Ramos (cell line): Measurements from ENCODE around the gene LCN12.

Source experiments
- in situ Hi-C: fragments of 300-500 bp; cut with MboI; formaldehyde crosslinking; loops from one replicate; pipeline ENCODE4 v1.14.3; 2022; ENCODE audit warnings: low sequenced_read_pairs; ENCODE audit not compliant: unreplicated experiment

The LCN12 gene

DNA sequence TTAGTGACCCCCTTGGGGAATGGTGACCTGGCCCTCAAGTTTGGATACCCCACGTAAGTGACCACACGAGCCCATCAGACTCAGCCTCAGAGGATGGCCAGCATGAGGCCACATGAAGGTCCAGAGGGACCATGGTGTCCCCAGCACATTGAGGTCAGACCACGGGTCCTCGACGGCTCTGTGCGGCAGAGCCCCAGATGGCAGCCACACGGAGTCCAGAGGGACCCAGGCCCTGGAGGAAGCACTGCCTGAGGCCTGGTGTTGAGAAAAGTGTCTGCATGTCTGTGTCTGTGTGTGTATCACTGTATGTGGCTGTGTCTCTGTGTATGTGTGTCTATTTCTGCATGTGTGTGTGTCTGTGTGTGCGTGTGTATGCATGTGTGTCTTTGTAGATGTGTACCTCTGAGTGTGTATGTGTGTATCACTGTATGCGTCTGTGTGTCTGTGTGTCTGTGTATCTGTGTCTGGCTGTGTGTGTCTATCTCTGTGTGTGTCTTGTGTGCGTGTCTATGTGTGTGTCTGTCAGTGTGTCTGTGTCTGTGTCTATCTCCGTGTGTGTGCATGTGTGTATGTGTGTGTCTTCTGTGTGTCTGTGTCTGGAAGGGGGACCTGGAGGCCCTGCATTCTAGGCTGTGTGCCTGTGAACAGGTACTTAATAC is 31.7 kb downstream of the LCN12 start:
- in situ Hi-C loops = no loop called here

DNA sequence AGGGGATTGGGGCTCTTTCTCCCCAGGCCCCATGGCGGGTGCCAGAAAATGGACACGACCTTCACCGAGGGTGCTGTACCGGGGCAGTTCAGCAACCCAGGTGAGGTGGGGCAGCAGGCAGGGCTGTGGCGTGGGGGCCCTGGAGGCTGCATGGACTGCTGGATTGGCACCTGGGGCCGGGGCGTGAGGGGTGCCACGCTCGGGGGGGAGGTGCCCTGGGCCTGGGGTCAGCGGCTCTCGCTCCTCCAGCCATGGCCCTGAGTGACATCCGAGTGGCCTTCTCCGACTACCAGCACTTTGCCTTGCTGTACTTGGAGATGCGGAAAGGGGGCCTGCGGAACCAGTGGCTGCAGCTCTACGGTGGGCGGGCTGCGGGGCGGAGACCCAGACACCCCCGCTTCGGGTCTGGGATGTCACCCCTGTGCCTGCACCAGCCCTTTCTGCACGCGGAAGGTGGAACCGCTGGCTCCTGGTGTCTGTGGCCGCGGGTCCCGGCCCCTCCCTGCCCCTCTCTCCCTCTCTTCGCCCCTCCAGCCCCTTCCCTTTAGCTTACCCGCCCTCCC is 32.5 kb downstream of the LCN12 start:
- in situ Hi-C loops = no loop called here

DNA sequence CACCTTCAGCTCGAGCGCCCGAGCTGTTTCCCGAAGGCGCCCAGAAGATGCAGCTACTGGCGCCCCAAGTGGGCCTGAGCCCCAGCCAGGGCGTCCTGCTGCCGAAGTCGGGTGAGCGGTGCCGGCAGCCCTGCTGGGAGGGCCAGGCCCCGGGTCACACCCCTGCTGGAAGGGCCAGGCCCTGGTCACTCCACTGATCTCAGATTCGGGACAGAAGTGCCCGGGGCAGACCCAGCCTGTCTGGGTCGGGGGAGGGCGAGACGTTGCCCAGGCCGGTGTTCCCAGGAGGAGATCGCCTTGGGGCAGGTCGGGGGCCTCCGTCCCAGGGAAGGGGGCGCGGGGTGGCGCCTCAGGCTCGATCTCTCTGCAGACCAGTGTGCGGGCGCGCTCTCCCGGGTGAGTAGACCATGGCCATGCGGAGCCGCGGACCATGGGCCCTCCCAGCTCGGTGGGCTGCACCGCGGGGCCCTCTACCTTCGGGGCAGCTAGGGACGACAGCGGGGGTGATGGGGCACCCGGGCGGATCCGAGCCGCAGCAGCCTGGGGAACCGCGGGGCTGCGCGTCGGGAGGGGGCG is 33.0 kb downstream of the LCN12 start:
- in situ Hi-C loops = no loop called here

DNA sequence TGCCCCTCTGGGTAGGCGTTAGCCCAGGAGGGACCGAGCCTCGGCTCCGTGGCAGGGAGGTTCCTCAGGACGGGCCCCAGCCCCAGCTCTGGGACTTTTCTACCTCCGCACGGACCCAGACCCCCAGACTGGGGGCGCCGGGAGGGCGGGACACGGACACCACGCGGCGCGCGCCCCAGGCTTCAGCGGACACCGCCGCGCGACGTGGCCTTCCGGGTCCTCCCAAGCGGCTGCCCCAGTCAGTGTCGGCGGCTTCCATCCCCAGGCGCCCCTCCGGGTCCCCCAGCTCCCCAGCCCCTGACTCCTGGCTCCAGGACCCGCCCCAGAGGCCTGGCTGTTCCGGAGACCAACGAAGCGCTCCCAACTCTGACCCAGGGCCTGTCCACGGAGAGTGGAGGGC is 33.8 kb downstream of the LCN12 start:
- in situ Hi-C loops = no loop called here

DNA sequence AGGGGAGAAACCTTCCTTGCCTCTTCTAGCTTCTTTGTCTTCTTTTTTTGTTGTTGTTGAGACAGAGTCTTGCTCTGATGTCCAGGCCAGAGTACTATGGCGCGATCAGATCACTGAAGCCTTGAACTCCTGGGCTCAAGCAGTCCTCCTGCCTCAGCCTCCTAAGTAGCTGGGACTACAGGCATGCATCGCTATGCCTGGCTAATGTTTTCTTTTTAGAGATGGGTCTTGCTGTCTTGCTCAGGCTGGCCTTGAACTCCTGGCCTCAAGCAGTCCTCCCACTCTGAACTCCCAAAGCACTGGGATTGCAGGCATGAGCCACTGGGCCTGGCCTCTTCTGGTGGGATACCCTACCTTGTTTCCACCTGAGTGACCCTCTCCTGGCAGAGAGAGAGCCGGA is 36.8 kb downstream of the LCN12 start:
- in situ Hi-C loops = no loop called here

DNA sequence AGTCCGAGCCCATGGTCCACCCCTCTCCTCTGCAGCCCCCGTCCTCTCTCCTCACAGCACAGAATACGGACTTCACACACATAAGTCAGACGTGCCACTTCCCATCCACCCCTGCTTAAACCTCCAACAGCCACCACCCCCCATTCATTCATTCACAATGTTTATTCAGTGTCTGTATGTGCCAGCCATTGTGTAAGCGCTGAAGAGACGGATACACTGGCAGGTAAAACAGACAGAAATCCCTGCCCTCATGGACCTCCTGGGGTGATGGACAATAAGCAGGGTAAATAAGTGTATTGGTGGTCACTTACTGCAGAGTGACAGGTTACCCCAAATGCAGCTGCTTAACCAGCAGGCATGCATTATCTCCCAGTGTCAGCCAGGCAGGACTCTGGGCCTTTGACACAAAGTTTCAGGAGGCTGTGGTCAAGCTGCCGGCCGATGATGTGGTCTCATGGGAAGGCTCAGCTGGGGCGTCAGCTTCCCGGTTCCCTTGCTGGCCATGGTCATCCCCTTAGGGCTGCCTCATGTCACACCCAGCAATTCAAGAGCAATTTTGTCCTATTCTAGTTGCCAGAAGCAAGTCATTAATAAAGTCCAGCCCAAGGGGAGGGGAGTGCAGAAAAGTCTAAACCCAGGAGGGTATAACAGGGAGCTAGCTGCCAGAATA is 38.3 kb downstream of the LCN12 start:
- in situ Hi-C loops = no loop called here

DNA sequence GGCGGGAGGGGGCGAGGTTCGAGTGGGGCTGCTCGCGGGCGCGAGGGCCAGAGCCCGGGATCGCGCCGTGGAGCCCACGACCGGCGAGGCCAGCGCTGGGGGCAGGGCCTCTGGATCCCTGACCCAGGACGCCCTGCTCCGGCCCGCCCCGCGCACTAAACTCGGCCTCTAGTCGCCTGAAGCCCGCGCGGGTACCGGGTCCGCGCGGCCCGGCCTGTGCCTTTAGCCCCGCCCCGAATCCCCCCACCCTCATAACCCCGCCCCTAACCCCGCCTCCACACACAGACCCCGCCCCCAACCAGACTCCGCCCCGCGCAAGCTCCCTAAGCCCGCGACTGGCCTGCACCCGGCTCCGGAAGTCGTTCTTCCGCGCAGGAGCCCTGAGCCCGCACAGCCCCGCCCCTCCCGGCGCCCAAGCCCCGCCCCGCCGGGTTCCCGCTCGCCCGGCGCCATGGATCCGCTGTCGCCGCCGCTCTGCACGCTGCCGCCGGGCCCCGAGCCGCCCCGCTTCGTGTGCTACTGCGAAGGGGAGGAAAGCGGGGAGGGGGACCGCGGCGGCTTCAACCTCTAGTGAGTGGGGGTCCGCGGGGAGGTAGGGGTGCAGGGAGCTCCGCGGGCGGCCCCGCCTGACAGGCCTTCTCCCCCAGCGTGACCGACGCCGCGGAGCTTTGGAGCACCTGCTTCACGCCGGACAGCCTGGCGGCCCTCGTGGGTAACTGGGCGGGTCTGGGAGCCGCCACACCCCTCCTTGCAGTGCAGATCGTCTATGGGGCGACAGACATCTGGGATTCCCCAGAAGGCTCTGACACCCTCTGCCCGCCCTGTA is 40.1 kb downstream of the LCN12 start, which contains the start of gene PAXX:
Gene PAXX, plus strand, starts transcription at position 430 of the 826 bp plus-strand sequence. Its CDS starts 22 bp downstream, at position 452.
- in situ Hi-C loops = no loop called here

DNA sequence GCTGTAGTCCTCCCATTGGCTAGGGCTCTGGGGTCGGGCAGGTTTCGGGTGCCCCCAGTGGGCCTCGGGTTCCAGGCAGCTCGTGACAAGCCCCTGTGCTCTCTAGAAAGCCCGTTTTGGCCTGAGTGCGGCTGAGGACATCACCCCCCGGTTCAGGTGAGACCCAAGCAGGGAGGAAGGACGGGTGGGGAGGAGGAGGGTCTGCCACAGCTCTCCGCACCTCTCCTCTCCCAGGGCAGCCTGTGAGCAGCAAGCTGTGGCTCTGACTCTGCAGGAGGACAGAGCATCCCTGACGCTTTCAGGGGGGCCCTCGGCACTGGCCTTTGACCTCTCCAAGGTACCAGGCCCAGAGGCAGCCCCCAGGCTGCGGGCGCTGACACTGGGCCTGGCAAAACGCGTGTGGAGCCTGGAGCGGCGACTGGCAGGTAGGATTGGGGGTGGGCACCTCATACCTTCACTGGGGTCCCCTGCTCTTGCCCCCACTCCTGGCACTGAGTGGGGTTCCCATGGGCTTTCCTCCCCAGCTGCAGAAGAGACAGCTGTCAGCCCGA is 40.8 kb downstream of the LCN12 start:
- in situ Hi-C loops = no loop called here

DNA sequence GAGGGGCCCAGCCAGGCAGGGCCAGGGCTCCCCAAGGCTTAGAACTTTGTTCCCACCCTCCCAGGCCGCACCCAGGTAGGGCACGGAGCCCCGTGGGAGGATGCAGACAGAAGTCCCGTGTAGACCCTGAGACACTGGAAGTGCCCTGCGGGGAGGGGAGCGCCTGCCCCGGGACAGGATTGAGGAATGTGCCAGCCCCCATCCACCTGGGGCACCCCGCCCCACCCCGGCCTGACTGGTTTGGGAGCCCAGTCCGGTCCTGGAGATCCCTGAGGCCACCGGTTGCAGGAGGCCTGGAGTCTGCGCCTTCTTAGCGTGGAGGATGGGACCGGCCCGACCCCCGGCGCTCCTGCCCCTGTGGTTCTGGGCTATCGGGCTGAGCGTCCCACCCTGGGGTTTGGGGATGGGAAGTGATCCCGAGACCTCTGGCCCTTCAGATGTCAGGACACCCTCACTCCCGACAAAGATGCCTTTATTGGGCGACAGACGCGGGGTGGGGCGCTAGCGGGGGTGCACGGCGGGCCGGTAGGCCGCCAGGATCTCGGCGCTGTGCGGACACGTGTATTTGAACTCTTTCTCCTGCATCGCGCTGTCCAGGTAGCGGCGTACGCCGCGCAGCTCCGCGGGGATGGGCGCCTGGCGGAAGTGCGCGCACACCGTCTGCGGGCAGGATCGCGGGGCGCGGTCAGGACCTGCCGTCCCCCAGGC is 42.3 kb downstream of the LCN12 start:
- in situ Hi-C loops = no loop called here

DNA sequence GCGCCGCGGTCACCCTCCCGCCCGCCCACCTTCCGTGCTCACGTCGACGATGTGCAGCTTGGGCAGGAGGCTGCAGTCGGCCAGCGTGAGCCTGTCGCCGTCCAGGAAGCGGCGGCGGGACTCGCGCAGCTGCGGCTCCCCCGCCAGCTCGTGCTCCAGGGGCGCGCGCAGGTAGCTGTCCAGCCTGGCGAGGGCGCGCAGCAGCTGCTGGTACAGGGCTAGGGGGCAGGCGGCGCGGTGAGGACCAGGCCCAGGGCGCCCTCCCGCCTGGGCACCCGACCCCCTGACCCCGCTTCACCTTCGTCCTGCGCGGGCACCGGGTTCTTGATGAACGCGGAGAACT is 42.8 kb downstream of the LCN12 start:
- in situ Hi-C loops = no loop called here

DNA sequence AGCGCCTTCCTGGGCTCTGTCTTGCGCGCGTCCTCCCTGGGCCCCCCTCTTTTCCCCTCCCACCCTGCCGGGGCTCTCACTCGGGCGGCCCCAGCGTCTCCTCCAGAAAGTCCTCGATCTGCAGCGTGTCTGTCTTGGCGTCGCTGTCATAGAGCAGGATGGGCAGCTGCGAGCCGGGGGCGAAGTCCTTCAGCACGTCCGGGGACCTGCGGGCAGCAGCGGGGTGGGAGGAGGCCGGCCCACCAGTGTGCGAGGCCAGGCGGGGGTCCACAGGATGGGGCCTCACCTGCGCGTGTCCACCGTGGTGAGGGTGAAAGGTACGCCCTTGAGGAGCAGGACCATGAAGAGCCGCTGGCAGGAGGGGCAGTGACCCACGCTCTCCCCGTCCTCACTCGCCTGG is 43.3 kb downstream of the LCN12 start:
- in situ Hi-C loops = no loop called here

DNA sequence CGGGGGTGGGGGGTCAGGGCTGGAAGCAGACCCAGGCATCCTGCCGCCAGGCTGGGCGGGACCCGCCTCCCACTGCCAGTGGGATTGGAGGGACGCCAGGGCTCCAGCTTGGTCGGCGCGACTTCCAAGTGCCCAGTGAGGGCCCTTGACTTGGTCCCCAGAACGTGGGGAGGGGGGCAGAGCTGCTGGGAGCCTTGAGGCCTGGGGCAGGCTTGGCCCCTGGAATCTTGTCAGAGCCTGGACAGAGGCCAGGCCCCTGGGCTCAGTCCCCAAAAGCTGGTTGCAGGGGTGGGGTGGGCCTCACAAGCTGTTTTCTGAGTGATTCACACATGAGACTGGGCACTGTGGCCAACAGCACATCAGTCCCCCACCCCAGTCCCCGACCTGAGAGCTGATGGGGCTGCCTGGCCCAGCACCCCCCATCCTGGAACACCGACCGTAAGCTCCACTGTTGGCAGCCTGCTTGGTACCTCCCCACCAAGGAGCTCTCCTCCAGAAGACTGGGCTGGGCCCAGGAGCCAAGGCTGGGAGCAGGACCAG is 43.8 kb downstream of the LCN12 start:
- in situ Hi-C loops = no loop called here

DNA sequence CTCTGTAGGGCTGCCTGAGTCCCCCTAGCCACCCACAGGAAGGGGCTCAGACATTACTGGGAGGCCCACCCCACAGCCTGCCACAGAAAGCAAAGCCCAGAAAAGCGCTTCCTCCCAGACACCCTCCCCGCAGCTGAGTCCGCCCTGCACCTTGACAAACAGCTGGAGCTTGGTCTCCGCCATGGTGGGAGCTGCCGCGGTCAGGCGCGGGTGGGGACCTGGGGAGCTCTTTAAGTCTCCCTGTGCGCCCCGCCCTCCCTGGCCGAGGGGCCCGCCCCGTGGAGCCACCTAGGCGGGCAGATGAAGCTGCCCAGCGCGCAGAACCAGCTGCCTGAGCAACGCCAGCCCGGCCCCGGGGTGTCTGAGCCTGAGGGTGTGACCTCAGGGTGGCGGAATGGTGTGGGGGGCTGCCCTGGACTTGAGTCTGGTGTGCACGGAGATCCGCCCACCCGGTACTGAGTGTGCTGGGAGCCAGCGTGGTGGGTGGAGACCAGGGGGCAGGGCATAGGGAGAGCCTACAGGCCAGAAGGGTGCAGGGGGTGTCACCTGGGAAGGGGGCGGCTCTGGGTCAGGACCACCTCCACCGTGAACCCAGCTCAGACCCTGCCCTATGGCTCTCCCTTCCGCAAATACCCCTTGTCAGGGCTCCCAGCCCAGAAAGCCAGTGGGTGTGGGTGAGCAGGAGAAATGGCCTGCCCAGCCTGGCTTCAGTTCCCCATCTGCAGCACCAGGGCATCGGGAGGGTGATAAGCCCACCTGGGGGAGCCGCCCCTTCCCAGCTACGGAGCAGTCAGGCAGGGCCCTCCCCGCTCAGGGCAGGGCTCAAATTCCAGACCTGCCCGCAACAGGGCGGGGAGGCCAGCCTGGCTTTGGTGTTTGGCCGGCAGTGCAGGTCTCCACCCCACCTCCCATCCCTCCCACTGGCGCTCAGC is 44.6 kb downstream of the LCN12 start, which contains the start of gene CLIC3:
Gene CLIC3, minus strand, starts transcription at position 208 of the 932 bp plus-strand sequence. Its CDS starts 25 bp downstream, at position 183.
- in situ Hi-C loops = no loop called here

DNA sequence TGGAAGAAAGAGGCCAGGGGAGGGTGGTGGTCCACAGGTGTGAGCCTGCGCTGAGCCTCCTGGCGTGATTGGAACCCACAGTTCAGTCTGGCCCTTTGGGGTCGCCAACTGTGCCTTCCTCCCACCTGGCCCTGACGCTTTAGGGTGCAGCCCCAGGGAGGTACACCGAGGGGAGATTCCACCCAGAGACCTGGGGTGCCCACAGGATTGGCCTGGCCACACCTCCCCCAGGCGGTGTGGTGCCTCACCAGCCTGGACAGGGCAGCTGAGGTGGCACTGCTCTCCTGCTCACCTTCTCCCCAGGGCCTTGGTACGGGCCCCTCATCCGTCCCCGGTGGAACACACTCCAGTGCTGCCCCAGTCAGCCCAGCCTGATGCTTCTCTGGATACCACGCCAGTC is 45.3 kb downstream of the LCN12 start:
- in situ Hi-C loops = no loop called here

DNA sequence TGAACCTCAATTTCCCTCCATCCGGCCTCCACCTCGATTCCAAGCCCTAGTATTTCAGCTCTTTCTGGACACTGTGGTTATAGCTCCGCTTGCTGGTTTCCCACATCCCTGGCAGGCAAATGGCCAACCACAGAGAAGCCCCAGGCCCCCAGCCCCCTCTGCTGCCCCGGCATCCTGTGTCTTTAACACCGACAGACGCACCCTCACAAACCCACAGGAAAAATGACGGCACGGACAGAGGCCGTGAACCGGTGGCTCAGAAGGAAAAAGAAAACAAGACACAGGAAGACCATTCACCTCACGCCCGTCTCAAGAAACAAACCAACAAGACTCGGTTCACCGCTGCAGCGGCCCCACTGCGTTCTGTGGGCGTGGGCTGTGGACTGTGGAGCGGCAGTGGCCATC is 45.8 kb downstream of the LCN12 start:
- in situ Hi-C loops = no loop called here

DNA sequence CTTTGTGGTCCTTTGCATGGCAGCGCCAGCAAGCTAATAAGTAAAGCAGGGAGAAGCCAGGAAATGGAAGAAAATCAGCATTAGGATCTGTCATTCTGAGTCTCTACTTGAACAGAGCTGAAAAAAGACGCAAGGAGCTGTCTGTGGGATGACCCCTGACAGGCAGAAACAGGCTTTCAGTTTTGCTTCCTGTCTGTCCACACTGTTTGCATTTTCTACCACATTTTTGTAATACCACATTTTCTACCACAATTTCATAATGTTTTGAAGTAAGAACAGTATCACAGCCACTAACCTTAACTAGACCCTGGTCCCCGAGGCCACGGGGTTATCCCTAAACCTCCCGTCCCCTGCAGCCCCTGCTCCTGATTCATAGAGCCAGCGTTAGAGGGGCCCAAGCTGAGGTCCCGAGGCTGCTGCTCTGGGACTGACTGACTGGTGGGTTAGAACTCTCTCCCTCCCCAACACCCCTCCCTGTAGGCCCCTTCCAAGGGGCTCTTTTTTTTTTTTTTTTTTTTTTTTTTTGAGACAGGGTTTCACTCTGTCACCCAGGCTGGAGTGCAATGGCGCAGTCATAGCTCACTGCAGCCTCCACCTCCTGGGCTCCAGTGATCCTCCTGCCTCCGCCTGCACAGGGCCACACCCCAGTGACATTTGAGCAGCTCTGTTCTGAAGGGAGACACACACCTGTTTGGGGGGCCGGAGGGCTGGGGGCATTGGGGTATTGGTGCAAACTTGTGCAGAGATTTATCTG is 48.3 kb downstream of the LCN12 start:
- in situ Hi-C loops = no loop called here

DNA sequence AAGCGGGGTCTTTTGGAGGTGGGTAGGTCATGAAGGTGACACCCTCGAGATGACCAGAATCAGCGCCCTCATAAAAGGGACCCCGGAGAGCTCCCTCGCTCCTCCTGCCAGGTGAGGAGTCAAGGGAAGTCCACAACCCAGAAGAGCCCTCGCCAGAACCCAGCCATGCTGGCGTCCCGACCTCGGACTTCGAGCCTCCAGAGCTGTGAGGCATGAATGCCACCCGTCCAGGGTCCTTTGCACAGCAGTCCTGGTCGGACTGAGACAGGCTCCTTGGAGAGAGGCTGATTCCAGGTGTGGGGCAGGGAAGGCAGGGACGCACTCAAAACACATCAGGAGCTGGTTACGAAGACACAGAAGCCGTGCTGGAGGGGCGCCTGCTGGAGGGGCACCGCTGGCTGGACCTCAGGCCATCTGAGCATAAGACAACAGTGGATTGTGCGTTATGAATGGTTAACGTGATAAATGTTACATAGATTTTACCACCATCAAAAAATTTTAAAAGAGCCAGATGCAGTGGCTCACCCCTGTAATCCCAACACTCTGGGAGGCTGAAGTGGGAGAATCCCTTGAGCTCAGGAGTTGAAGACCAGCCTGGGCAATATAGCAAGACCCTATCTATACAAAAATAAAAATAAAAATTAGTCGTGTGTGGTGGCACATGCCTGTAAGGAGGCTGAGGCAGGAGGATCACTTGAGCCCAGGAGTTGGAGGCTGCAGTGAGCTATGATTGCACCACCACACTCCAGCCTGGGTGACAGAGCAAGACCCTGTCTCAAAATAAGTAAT is 50.0 kb downstream of the LCN12 start:
- in situ Hi-C loops = no loop called here
